SK-N-SH (cell line): ENCODE measurements around the gene POLR1A.

ENCODE experiments used
- ELF1 ChIP-seq: IDR thresholded peaks from 2 replicates; pipeline ENCODE4 v1.4.0; 2012
- EZH2phosphoT487 ChIP-seq: fragments of 200-600 bp; sonication (generic); IDR thresholded peaks from 2 replicates; pipeline ENCODE4 v1.6.1; 2017; ENCODE audit warnings: low read depth, mixed run types, mild to moderate bottlenecking, antibody characterized with exemption, moderate library complexity, borderline replicate concordance
- IRF3 ChIP-seq: fragments of 150-350 bp; IDR thresholded peaks from 2 replicates; pipeline ENCODE4 v1.6.1; 2016; ENCODE audit warnings: mild to moderate bottlenecking, low read depth, low read length
- POLR2AphosphoS5 ChIP-seq: IDR thresholded peaks from 2 replicates; pipeline ENCODE4 v1.6.1; 2012; ENCODE audit warnings: low read depth, low read length
- SIN3A ChIP-seq: IDR thresholded peaks from 2 replicates; pipeline ENCODE4 v1.6.1; 2012; ENCODE audit warnings: low read depth, mild to moderate bottlenecking, low read length, moderate library complexity, borderline replicate concordance
- TF ChIP-seq, protein P1 (sequence below): fragments of 200-600 bp; sonication (generic); IDR thresholded peaks from 2 replicates; pipeline ENCODE4 v1.6.1; 2017; ENCODE audit warnings: antibody characterized with exemption, mild to moderate bottlenecking, moderate library complexity
- TF ChIP-seq, protein P2 (sequence below): IDR thresholded peaks from 2 replicates; pipeline ENCODE4; 2012

DNA sequence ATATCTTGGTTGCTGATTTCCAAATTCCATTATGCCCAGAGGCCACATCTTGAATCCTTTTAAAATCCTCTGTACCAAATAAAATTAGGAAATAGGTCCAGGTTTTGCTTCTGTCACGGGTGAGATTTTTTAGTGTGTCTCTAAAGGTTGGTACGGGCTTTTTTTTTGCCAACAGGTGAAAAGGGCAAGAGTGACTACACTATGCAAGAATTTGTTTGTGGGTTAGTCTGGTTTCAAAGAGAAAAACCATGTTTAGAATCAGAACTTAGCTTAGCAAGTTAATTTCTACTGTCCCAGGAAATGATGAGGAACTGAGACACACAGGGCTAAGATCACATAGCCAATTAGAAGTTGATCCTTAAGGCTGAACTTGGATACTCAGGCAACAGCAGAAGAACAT is 41.7 kb downstream of the POLR1A start:
- TF ChIP-seq, protein P1, sequence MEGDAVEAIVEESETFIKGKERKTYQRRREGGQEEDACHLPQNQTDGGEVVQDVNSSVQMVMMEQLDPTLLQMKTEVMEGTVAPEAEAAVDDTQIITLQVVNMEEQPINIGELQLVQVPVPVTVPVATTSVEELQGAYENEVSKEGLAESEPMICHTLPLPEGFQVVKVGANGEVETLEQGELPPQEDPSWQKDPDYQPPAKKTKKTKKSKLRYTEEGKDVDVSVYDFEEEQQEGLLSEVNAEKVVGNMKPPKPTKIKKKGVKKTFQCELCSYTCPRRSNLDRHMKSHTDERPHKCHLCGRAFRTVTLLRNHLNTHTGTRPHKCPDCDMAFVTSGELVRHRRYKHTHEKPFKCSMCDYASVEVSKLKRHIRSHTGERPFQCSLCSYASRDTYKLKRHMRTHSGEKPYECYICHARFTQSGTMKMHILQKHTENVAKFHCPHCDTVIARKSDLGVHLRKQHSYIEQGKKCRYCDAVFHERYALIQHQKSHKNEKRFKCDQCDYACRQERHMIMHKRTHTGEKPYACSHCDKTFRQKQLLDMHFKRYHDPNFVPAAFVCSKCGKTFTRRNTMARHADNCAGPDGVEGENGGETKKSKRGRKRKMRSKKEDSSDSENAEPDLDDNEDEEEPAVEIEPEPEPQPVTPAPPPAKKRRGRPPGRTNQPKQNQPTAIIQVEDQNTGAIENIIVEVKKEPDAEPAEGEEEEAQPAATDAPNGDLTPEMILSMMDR = no peak
- TF ChIP-seq SIN3A = no peak
- TF ChIP-seq POLR2AphosphoS5 = no peak
- TF ChIP-seq, protein P2, sequence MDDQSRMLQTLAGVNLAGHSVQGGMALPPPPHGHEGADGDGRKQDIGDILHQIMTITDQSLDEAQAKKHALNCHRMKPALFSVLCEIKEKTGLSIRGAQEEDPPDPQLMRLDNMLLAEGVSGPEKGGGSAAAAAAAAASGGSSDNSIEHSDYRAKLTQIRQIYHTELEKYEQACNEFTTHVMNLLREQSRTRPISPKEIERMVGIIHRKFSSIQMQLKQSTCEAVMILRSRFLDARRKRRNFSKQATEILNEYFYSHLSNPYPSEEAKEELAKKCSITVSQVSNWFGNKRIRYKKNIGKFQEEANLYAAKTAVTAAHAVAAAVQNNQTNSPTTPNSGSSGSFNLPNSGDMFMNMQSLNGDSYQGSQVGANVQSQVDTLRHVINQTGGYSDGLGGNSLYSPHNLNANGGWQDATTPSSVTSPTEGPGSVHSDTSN = no peak
- no peak for TF ChIP-seq EZH2phosphoT487
- TF ChIP-seq IRF3 = no peak
- TF ChIP-seq ELF1 = no peak
